Esophagus squamous epithelium (tissue), 4 donors: ENCODE data around the gene PSMD4.

ENCODE experiments used
- POLR2A ChIP-seq, 4 donors: fragments of 450-650 bp; IDR thresholded peaks; one replicate each; pipeline ENCODE4 v1.6.1; 2017; ENCODE audit warnings: antibody characterized with exemption in 4 of 4, mild to moderate bottlenecking in 4 of 4, moderate library complexity in 3 of 4
- TF ChIP-seq, protein P1 (sequence below), 6 experiments: fragments of 450-650 bp in 4 of 6; fragments of 200-600 bp in 2 of 6; sonication (generic) in 2 of 6; IDR thresholded peaks; one replicate each; pipeline ENCODE4 v1.5.1; 2016 to 2019; ENCODE audit warnings: antibody characterized with exemption in 6 of 6, mild to moderate bottlenecking in 4 of 6, moderate library complexity in 4 of 6

DNA sequence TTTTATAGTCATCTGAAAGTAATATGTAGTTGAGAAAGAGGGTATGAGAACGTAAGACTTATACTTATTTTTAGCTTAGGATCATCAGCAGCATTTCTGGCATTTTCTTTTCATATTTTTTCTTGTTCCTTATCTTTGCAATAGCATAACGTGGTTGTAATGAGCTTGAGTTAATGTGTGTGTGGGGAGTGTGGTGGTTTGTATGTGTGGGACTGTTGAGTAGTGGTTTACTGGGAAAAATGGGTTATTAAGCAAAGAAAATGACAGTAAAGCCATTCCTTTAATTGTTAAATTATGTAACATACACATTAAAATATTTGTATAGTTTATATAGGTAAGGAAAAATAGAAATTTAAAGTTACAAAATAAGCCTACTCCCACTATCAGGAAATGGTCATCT lies 41.0 kb upstream of the PSMD4 start:
- TF ChIP-seq, protein P1, sequence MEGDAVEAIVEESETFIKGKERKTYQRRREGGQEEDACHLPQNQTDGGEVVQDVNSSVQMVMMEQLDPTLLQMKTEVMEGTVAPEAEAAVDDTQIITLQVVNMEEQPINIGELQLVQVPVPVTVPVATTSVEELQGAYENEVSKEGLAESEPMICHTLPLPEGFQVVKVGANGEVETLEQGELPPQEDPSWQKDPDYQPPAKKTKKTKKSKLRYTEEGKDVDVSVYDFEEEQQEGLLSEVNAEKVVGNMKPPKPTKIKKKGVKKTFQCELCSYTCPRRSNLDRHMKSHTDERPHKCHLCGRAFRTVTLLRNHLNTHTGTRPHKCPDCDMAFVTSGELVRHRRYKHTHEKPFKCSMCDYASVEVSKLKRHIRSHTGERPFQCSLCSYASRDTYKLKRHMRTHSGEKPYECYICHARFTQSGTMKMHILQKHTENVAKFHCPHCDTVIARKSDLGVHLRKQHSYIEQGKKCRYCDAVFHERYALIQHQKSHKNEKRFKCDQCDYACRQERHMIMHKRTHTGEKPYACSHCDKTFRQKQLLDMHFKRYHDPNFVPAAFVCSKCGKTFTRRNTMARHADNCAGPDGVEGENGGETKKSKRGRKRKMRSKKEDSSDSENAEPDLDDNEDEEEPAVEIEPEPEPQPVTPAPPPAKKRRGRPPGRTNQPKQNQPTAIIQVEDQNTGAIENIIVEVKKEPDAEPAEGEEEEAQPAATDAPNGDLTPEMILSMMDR (IDR thresholded peaks at IDR 0.05), result no peak
- no peak for TF ChIP-seq POLR2A (IDR thresholded peaks at IDR 0.05)
